ENCODE data around the gene EEFSEC.

EEFSEC gene

GRCh38 chr3:128221328-128221727 is 68.0 kb downstream of the EEFSEC start:
- DNase-seq: no peak

DNA sequence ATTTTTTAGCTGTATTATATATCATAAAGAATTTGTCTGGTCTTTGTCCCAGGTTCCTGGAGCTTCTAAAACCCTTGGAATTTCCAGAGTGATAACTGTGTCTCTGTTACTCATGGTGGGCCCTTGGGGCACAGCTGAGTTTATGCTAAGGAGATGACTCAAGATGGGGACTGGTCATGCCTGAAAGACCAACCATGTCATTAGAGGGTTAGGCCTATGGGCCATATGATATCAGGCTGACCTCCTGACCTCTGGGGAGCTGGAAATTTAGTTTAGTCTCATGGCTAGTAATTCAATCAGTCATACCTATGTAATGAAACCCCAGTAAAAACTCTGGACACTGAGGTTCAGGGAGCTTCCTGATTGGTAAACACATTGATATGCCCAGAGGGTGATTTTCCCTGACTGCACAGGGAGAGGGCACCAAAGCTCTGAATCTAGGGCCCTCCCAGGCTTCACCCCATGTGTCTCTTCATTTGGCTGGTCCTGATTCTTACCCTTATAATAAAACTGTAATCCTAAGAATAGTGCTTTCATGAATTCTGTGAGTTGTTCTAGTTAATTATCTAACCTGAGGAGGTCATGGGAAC is 69.6 kb downstream of the EEFSEC start:
- DNase-seq: no peak

GRCh38 chr3:128226186-128226725 is 73.0 kb downstream of the EEFSEC start:
- DNase-seq: no peak

- DNase-seq: no peak
Measured at GRCh38 chr3:128226795-128227395, 73.6 kb downstream of the EEFSEC start.

DNA sequence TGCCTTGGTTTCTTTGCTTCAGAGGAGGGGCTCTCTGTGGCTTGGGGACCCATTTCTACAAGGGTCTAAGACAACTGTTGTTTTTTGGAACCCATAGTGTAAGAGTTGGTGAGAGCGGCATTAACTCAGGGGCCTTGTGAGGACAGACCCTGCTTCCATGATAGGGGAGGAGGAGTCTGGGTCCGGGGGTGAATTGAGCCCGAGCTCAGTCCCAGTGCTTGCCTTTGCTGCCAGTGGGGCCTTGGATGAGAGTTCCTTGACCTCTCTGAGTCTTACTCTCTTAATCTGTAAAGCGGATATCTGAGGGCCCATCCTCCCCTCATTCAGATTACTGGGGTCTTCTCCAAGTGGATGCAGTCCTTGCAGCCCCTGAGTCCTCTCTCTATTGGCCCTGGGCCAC is 74.2 kb downstream of the EEFSEC start:
- no peak for DNase-seq

DNA sequence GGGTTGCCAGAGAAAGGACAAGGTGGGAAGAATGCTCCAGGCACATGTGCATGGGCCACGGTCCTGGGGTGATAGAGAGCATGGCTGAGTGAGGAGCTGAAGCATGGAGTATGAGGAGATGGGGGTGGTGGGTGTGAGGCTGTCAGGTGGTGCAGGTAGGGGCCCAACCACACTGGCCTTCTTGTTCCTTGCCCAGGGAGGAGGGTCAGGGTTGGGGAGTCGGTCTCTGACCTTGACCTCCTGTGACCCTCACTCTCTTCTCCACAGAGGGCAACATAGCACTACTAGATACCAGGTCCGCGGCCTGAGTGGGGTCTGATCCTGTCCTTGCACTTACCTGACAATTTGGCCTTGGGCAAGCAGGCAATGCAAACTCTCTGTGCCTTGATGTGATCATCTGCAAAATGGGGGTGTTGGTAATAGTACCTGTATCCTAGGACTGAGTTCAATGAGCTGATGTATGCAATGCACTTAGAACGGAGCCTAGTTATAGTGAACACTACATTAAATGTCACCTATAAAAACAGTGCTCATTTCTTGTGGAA is 75.2 kb downstream of the EEFSEC start:
- no peak for DNase-seq

- DNase-seq: no peak
Measured at GRCh38 chr3:128229106-128229857, 76.0 kb downstream of the EEFSEC start.

GRCh38 chr3:128231606-128232005 is 78.3 kb downstream of the EEFSEC start:
- DNase-seq: no peak

GRCh38 chr3:128232376-128233178 is 79.3 kb downstream of the EEFSEC start:
- DNase-seq: no peak

DNA sequence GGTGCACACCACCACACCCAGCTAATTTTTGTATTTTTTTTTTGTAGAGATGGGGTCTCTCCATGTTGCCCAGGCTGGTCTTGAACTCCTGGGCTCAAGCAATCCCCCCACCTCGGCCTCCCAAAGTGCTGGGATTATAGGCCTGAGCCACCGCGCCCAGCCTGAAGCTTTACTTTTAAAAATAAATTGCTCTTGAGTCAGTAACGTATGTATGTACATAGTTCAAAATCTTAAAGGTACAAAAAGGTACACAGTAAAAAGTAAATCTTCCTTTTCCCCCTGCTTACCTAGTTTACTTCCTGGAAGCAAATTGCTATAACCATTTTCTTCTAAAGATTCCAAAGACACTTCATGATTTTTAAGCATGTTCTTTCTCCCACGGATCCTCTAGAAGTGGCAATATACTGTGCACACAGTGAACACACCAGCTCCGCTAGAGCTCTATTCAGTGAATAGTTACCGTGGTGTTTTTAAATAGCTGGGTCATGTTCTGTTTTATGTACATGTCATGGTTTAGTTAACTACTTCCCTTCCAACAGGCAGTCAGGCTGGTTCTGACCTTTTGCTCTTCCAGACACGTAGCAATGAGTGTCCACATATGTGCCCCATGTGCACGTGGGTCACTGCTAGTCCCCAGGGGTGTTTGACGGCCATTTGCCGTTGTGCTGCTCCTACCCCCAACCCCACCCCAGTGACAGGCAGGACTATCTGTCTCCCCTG is 82.1 kb downstream of the EEFSEC start:
- no peak for DNase-seq

GRCh38 chr3:128236657-128237056 is 83.4 kb downstream of the EEFSEC start:
- no peak for DNase-seq

DNA sequence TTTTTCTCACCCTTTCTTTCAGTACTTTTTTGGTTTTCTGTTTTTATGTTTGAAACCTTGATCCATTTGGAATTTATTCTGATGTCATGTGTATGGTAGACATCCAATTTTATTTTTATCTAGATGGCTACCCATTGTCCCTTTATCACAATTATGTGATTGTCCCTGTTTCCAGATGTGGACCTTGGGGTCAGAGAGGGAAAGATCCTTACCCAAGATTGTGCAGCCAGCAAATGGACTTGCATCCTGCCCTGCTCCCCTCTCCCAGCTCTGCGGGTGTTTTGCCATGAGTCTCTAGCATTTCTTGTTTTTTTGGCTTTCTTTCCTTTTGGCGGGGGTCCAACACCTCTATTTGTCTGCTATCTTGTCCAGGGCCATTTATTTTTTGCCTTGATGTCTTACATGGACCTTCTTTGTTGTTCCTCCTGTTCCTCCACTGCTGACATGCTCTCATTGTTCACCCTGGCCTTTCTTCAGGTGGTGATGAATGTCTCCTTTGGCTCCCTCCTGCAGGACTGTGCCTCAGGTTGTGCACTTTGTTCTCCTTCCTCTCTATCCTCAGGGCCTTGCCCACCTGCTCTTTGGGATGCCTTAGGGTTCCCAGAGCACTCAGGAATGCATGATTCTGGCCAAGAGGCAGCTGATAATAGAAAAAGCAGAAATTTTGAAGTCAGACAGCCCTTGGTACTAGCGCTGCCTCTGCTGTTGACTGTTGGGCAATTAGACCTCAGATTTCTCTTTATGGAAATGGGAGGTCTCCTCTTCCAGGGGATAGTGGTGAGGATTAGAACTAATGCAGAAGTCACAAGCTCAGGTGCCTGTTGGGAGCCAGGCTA is 84.3 kb downstream of the EEFSEC start:
- no peak for DNase-seq

GRCh38 chr3:128238184-128238489 is 84.9 kb downstream of the EEFSEC start:
- DNase-seq: no peak

DNA sequence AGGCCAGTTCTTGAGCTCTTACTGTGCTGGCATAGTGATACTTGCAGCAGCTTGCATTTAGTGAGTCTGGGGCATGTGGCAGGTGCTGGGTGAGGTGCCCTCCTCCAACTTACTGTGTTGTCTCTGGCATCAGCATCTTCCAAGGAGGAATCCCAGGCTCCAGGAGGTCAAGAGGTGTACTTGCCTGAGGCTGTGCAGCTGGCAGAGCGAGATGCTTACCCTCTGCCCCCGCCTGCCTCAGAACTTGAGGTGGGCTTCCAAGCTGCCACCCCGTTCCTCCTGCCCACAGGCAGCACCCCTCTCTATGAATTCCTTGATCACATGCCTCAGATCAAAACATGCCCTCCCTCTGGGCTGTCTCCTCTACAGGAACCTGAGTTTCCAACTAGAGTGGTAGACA is 86.0 kb downstream of the EEFSEC start:
- DNase-seq: no peak

- no peak for DNase-seq
Measured at GRCh38 chr3:128240232-128240631, 87.0 kb downstream of the EEFSEC start.

DNA sequence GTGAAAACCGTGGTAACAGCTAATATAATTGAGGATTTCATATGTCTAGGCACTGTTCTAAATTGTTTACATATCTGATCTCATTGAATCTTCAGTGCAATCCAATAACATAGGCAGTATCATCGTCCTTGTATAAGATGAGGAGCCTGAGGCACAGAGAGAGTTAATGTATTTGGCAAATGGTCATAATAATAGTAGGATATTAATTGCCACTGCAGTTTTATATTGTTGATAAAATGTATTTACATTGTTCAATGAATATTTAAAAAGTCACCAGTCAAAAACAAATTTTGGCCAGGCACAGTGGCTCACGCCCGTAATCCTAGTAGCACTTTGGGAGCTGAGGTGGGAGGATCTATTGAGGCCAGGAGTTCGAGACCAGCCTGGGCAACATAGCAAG is 88.5 kb downstream of the EEFSEC start:
- no peak for DNase-seq

DNA sequence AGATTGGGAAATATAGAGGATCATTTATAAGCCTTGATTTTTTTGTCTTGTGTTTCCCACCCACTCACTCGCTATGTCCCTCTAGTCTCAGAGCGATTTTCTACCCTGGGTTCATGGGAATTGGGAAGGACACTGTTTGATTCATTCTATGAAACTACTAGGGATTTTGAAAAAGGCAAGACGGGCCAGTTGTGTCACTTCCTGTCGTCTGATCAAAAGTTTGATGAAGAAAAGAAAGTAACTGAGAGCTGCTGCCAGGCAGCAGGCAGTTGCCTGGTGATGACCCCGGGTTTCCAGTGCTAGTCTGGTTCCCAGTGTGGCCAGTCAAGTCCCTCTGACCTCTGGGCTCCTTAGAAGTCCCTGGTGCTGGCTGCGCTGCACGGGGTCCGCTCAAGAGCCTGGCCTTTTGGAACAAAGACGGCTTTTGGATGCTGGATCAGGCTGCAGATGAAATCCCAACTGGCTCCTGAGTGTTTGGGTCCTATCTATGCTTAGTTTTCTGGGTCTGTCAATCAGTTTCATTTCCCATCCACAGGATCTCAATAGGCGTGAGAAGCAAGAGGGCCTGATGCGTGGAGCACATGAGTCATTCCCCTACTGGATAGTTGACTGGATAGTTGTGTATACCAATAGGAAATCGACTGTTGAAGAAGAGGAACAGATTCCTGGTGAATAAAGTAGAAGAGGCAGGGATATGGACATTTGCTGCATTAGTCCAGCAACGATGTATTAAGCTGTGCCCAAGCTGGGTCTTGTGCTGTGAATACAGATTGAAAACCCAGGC is 89.7 kb downstream of the EEFSEC start:
- DNase-seq: no peak

DNA sequence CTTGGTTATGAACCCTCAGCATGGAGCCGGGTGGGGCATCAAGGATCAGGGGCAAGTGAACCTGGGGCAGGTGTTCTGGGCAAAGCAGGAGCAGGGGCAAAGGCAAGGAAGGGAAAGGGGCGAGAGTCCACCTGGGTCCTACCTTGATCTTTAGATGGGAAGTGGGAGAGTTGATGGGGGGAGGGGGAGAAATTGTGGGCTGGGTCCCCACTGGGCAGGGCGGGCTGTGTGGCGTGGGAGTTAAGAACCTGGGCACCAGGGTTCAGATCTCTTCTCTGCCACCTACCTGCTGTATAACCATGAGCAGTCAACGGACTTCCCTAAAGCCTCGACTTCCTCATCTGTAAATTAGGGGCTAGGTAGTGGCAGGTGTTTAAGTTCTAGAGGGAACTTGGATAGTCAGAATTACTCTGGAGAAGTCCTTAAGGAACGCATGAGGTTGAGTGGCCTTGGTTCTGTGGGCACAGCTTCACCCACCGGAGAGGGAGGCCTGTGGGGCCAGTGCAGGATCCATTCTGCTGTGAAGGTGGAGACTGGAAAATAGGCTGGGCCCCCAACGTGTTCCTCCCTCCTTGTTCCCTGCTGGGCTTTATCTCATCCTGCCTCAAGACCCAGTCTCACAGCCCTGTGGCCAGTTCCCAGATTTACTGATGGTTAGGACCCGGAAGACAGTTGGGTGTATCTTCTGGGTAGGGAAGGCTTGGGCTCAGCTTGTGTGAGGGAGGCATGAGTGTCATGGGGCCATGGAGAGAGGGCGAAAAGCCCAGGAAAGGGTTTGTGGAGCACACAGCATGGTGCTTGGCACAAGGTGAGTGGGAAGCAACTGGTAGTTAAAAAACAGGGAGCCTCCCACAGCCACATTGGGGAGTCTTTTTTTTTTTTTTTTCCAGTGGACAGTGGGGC is 90.6 kb downstream of the EEFSEC start:
- no peak for DNase-seq

DNA sequence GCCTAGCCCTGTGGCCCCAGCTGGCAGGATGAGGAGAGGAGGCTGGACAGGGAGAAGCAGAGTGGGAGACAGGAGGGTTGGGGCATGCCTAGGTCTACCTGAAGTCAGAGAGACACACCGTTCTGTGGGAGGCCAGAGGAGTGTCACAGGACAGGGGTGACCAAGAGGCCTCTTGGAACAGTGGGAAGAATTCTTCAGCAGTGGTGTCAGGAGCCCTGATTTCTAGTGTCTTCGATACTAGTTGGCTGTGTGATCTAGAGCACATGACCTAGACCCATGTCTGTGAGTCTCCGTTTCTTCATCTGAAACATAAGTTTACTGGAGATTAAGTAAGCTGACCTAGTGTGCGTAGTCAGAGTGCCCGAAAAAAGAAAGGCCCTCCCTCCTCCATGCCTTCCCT is 92.2 kb downstream of the EEFSEC start:
- no peak for DNase-seq

Measured in NCI-H1048 (cell line).